ENCODE measurements around the gene RASAL2. TPM values are rescaled to one million over a fixed set of nuclear protein-coding genes. Genes with fewer than 3 reads are reported as not detected.

Gene RASAL2
- total and polyA plus RNA-seq, 2 of the 4 experiments (the other 2 are of a cell fraction) = 13.1 to 20.6 TPM

GRCh38 chr1:178396789-178397188 is 302.9 kb downstream of the RASAL2 start:
- H4K8ac ChIP-seq (ENCODE audit: low read depth in 2 of 2, low read length in 2 of 2) = no peak overlapping the region
- H3K23ac ChIP-seq (ENCODE audit: low read depth, low read length) = no peak overlapping the region
- no peak overlapping the region for H3K4me3 ChIP-seq (ENCODE audit: insufficient read depth, low read depth, low read length)
- no peak overlapping the region for H2BK120ac ChIP-seq (ENCODE audit: low read depth, low read length)
- no peak for ATAC-seq (ENCODE audit: low read depth)
- 0 out of 2 replicates have a peak, but pooled peaks cover 1% of the 10 kb centered on the region for H3K4me1 ChIP-seq (ENCODE audit: control insufficient read depth, insufficient read depth, low read length)
- no peak overlapping the region for H2BK5ac ChIP-seq (ENCODE audit: low read depth, low read length, poor library complexity, severe bottlenecking)
- ChIA-PET CTCF (interaction anchor here (0.6 kb wide), 1 partner anchor 79 kb away, joined by 4 read pairs; no protein-coding TSS in a partner anchor), POLR2A (ENCODE audit: unreplicated experiment) (no interaction called here)
- H4K20me1 ChIP-seq (ENCODE audit: insufficient read depth, low read length) = no peaks in the 10 kb centered on the region
- TF ChIP-seq USF2 (IDR thresholded peaks at IDR 0.05; ENCODE audit: low read depth, low read length) = no peak
- TF ChIP-seq CHD1 (IDR thresholded peaks at IDR 0.05; ENCODE audit: low read depth, low read length) = no peak
- TF ChIP-seq RFX5 (IDR thresholded peaks at IDR 0.05; ENCODE audit: low read depth, low read length) = no peak
- no peak for TF ChIP-seq FOS (IDR thresholded peaks at IDR 0.05; ENCODE audit: low read depth, low read length)
- no peak overlapping the region for H3K18ac ChIP-seq (ENCODE audit: low read depth, low read length)
- in situ Hi-C loops (cut with MboI; ENCODE audit: low sequenced_read_pairs) = no loop called here
- no peak overlapping the region for H2AK9ac ChIP-seq (replicated peaks; ENCODE audit: low read depth, low read length, poor library complexity)
- no peak overlapping the region for H3K14ac ChIP-seq (replicated peaks; ENCODE audit: low read depth, low read length)
- H2AFZ ChIP-seq (replicated peaks; ENCODE audit: low read length, poor library complexity) = no peak overlapping the region
- H3K9ac ChIP-seq (ENCODE audit: low read depth, low read length) = no peak overlapping the region
- no TSS peak for BruUV-seq (replicated peaks)
- no peak overlapping the region for H2BK20ac ChIP-seq (ENCODE audit: low read depth, low read length)
- H2AK5ac ChIP-seq (ENCODE audit: low read depth, low read length) = no peak overlapping the region
- dilution Hi-C loops (cut with HindIII; ENCODE audit: low sequenced_read_pairs, unreplicated experiment) = no loop called here
- H3K27me3 ChIP-seq (ENCODE audit: control insufficient read depth, insufficient read depth, low read length) = no peaks in the 10 kb centered on the region
- H3K9me1 ChIP-seq (ENCODE audit: insufficient read depth, low read length) = peaks cover 5% of the 10 kb centered on the region; the same call in 1 of the 2 replicates
- intact Hi-C loops (cut with micrococcal nuclease) = no loop called here
- no peak overlapping the region for H4K5ac ChIP-seq (ENCODE audit: low read depth, low read length)
- no peak overlapping the region for H3K27ac ChIP-seq (ENCODE audit: insufficient read depth, low read length)
- no peaks in the 10 kb centered on the region for H3K36me3 ChIP-seq (ENCODE audit: control insufficient read depth, insufficient read depth, low read length)
- H4K91ac ChIP-seq (ENCODE audit: insufficient read depth, low read depth, low read length) = no peak overlapping the region
- H3K79me1 ChIP-seq (ENCODE audit: low read depth in 1 of 2, low read length in 2 of 2) = peaks cover 6 to 15% of the 10 kb centered on the region in 2 experiments
- H3K4ac ChIP-seq (ENCODE audit: low read depth, low read length) = no peak overlapping the region
- H3K9me3 ChIP-seq (ENCODE audit: control insufficient read depth, insufficient read depth, low read length) = no peaks in the 10 kb centered on the region
- no peak overlapping the region for H3K56ac ChIP-seq (ENCODE audit: extremely low read depth, insufficient read depth, low read length)
- no peak overlapping the region for H2BK15ac ChIP-seq (ENCODE audit: low read depth, low read length)
- H3K4me2 ChIP-seq (ENCODE audit: low read depth, low read length) = no peak overlapping the region
- no peak for DNase-seq
